CD8-positive, alpha-beta memory T cell (primary cell): ENCODE results near the gene GDPD5. TPM values are rescaled to one million over a fixed set of nuclear protein-coding genes. Genes with fewer than 3 reads are reported as not detected.

ENCODE experiments used
- CTCF ChIA-PET: fragments of 350-600 bp; sonication (Branson Sonifier 250); formaldehyde crosslinking; loops from one replicate; lab custom pipeline; 2021; ENCODE audit warnings: antibody characterized with exemption; lab: Charles Lee
- POLR2A ChIA-PET: fragments of 350-600 bp; sonication (Branson Sonifier 250); formaldehyde crosslinking; loops from one replicate; lab custom pipeline; 2021; ENCODE audit warnings: antibody characterized with exemption; lab: Charles Lee
- DNase-seq, 5 donors: peaks; one replicate each; pipeline versions ENCODE4 v3.0.0 to v3.0.0-alpha.2; 2020 to 2022; ENCODE audit warnings: mixed read lengths in 1 of 5
- H3K27ac ChIP-seq: one replicate; pipeline ENCODE4 v1.7.0; 2013; ENCODE audit warnings: low read depth, mild to moderate bottlenecking, low read length, moderate library complexity
- H3K27me3 ChIP-seq: 2 replicates; pipeline ENCODE4 v1.7.0; 2013; ENCODE audit warnings: low read length, mild to moderate bottlenecking; ENCODE audit not compliant: insufficient read depth, poor library complexity, severe bottlenecking
- H3K36me3 ChIP-seq: 2 replicates; pipeline ENCODE4 v1.7.0; 2013; ENCODE audit warnings: mild to moderate bottlenecking, low read length, moderate library complexity; ENCODE audit not compliant: insufficient read depth
- H3K4me1 ChIP-seq: 2 replicates; pipeline ENCODE4 v1.7.0; 2013; ENCODE audit warnings: mild to moderate bottlenecking, low read length, moderate library complexity; ENCODE audit not compliant: insufficient read depth
- H3K4me3 ChIP-seq: 2 replicates; pipeline ENCODE4 v1.7.0; 2013; ENCODE audit warnings: mild to moderate bottlenecking, low read length
- H3K9me3 ChIP-seq: 2 replicates; pipeline ENCODE4 v1.7.0; 2013; ENCODE audit warnings: mild to moderate bottlenecking, low read length
- H3K27ac Mint-ChIP-seq, 8 donors: one replicate each; pipeline ENCODE4 v1.8.0; 2020 to 2021; ENCODE audit warnings: mixed read lengths in 8 of 8, mild to moderate bottlenecking in 6 of 8, inconsistent platforms in 3 of 8, moderate library complexity in 3 of 8
- H3K27me3 Mint-ChIP-seq, 2 donors: one replicate each; pipeline ENCODE4 v1.8.0; 2020 to 2021; ENCODE audit warnings: mixed read lengths in 2 of 2, mild to moderate bottlenecking in 1 of 2, moderate library complexity in 1 of 2
- H3K36me3 Mint-ChIP-seq, 3 donors: one replicate each; pipeline ENCODE4 v1.8.0; 2020 to 2021; ENCODE audit warnings: mixed read lengths in 3 of 3, inconsistent platforms in 1 of 3, mild to moderate bottlenecking in 1 of 3
- H3K4me1 Mint-ChIP-seq, 3 donors: one replicate each; pipeline ENCODE4 v1.8.0; 2020 to 2021; ENCODE audit warnings: mixed read lengths in 3 of 3, inconsistent platforms in 1 of 3, mild to moderate bottlenecking in 1 of 3
- H3K4me3 Mint-ChIP-seq, 7 donors: one replicate each; pipeline ENCODE4 v1.8.0; 2020 to 2021; ENCODE audit warnings: mixed read lengths in 7 of 7, mild to moderate bottlenecking in 6 of 7, moderate library complexity in 4 of 7, inconsistent platforms in 2 of 7
- H3K9me3 Mint-ChIP-seq, 5 donors: one replicate each; pipeline ENCODE4 v1.8.0; 2020 to 2022; ENCODE audit warnings: mixed read lengths in 5 of 5, mild to moderate bottlenecking in 3 of 5, moderate library complexity in 2 of 5, inconsistent platforms in 1 of 5
- polyA plus RNA-seq: library from polyadenylated mRNA; unstranded; fragments of 300-500 nt; fragmentation: Illumina TruSeq; gene quantifications from one replicate; pipeline ENCODE4 v1.2.3, GENCODE V29; 2021
- total RNA-seq, 2 experiments: library from RNA; stranded (reverse); gene quantifications; one replicate each; pipeline ENCODE4 v1.2.3, GENCODE V29; 2021

Gene GDPD5
- total and polyA plus RNA-seq, 3 experiments from 2014 or later: 8.9 to 10.4 (median 9.1) TPM

DNA sequence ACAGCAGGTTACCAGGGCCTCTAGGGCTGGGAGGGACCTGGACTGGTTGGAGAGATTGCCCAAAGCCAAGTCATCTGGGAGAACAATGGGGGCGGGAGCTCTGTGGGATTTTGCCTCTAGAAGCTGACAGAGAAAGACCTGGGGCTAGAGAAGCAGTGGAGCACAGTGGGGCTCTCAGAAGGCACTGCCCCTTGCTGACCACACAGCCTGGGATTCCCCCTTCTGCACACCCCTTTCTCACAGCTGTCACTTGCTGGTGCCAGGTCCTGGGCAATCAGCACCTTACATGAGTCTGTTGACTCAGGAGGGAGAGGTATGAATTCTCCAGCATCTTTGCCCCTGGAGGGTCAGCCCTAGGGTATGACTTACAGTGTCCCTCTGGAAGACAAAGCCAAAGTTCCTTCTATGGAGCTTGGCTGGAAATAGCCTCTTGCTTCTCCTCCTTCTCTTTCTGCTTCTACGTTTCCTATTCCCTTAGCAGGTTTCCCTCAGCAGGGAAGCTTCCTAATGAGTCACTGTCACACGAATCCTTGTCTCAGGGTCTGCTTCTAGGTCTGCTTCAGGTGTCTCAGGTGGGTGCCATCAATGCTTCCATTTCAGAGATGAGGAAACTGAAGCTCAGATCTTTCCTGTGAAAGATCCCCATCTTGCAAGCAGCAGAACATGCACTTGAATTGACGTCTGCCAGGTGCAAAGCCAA is 27.0 kb downstream of the GDPD5 start:
- H3K36me3 ChIP-seq: no peaks in the 10 kb centered on the region
- peaks cover 3 to 26% (median 10%) of the 10 kb centered on the region in 3 donors for H3K4me1 Mint-ChIP-seq
- peak overlapping the region in 3 of 8 donors; percentile 18 to 35 (median 20) for H3K27ac Mint-ChIP-seq
- H3K27me3 Mint-ChIP-seq: peaks cover 0 to 2% of the 10 kb centered on the region in 2 donors
- no peak for DNase-seq
- H3K27me3 ChIP-seq: no peaks in the 10 kb centered on the region
- no peak overlapping the region for H3K27ac ChIP-seq
- H3K4me1 ChIP-seq: no peaks in the 10 kb centered on the region
- no peaks in the 10 kb centered on the region for H3K9me3 ChIP-seq
- no peaks in the 10 kb centered on the region for H3K9me3 Mint-ChIP-seq
- no peak overlapping the region for H3K4me3 Mint-ChIP-seq
- POLR2A ChIA-PET: no interaction called here
- CTCF ChIA-PET: interaction anchor here (1.6 kb wide), 1 partner anchor 33 kb away, joined by 4 read pairs; no protein-coding TSS in a partner anchor
- no peak overlapping the region for H3K4me3 ChIP-seq
- peaks cover 0 to 3% (median 0%) of the 10 kb centered on the region in 3 donors for H3K36me3 Mint-ChIP-seq

DNA sequence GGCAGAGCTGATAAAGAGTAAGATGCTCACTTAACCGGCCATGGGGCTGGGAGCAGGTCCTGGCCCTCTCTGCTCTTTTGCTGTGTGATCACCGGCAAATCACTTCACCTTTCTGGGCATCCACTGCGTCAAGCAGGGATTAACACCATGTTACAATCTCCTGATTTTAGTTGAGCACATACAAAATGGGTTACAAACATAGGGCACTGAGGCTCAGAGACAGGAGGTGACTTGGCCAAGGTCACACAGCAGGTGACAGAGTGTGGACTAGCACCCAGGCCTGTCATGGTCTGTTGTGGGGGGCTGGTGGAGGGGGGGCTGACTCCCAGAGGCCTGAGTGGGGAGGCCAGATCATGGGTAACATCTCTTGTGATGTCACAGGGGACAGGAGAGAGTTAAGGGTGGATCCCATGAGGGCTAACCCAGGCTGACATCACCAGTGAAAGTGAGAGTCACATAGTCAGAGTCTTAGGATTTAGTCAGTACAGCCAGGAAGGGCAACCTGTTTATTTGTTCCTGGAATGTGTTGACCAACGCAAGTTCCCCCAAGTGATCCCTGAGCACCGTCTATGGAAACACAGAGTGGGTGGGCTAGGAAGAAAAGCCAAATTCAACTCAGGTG is 27.8 kb downstream of the GDPD5 start:
- no peak overlapping the region for H3K4me3 ChIP-seq
- H3K27ac Mint-ChIP-seq: peak overlapping the region in 4 of 8 donors; percentile 63 to 94 (median 78)
- H3K36me3 Mint-ChIP-seq: peaks cover 0 to 3% (median 0%) of the 10 kb centered on the region in 3 donors
- CTCF ChIA-PET: no interaction called here
- no peaks in the 10 kb centered on the region for H3K27me3 ChIP-seq
- no peaks in the 10 kb centered on the region for H3K36me3 ChIP-seq
- no peaks in the 10 kb centered on the region for H3K9me3 ChIP-seq
- no peak overlapping the region for H3K4me3 Mint-ChIP-seq
- H3K4me1 Mint-ChIP-seq: peaks cover 4 to 35% (median 10%) of the 10 kb centered on the region in 3 donors
- H3K27ac ChIP-seq: no peak overlapping the region
- POLR2A ChIA-PET: no interaction called here
- peaks cover 0 to 2% of the 10 kb centered on the region in 2 donors for H3K27me3 Mint-ChIP-seq
- no peaks in the 10 kb centered on the region for H3K9me3 Mint-ChIP-seq
- no peak for DNase-seq
- no peaks in the 10 kb centered on the region for H3K4me1 ChIP-seq

DNA sequence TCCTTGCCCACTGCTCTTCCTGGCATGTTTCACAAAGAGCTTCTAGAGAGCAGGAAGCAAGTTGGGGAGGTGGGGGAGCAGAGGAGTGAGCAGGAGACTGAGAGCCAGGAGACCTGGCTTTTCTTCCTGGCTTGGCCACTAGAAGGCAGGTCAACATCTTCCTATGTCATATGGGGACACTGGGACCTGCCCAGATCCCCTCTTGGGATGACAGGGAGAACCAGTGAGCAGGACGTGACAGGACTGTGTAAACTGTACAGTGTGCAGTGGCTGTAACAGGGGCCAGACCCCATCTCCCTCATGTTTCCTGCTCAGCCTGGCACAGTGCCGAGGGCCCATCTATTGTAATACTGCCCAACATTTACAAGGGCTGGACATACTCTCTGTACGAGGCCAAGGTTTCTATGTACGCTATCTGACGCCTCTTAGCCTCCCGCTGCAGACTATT is 29.4 kb downstream of the GDPD5 start:
- H3K27me3 ChIP-seq: no peaks in the 10 kb centered on the region
- H3K9me3 ChIP-seq: no peaks in the 10 kb centered on the region
- no peak overlapping the region for H3K4me3 Mint-ChIP-seq
- H3K36me3 ChIP-seq: no peaks in the 10 kb centered on the region
- CTCF ChIA-PET: no interaction called here
- peak overlapping the region in 1 of 8 donors; percentile 21 for H3K27ac Mint-ChIP-seq
- no peak overlapping the region for H3K27ac ChIP-seq
- H3K4me1 ChIP-seq: peaks cover 15% of the 10 kb centered on the region
- DNase-seq: no peak
- peaks cover 18 to 43% (median 19%) of the 10 kb centered on the region in 3 donors for H3K4me1 Mint-ChIP-seq
- H3K36me3 Mint-ChIP-seq: no peaks in the 10 kb centered on the region
- no peaks in the 10 kb centered on the region for H3K9me3 Mint-ChIP-seq
- H3K27me3 Mint-ChIP-seq: peaks cover 0 to 2% of the 10 kb centered on the region in 2 donors
- POLR2A ChIA-PET: no interaction called here
- no peak overlapping the region for H3K4me3 ChIP-seq

DNA sequence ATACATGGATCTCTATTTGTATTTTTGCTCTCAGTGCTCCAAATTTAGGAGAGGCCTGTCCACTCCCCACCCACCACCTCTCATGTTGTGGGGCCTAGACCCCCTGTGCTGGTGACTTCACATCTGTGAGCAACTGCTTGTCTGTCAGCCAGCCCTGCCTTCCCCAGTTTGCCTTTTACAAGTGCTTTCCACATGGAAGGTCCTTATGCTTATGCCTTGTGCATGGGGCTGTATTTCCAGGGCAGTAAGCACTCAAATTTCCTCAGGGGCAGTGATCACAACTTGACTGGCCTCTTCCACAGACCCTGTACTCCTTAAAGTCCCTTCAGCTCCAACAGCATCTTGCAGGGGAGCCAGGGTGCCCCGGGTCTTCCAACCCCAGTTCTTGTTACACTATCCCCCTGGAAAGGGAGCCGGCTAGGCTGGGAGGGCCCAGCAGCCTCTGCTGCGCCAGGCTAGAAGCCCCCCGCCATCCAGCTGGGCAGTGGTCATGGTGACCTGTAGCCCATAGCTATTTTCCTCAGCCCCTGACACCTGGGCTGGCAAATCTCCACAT is 29.9 kb downstream of the GDPD5 start:
- H3K4me3 ChIP-seq: no peak overlapping the region
- no peaks in the 10 kb centered on the region for H3K9me3 Mint-ChIP-seq
- H3K4me1 Mint-ChIP-seq: peaks cover 20 to 44% (median 22%) of the 10 kb centered on the region in 3 donors
- no peak overlapping the region for H3K27ac ChIP-seq
- no peaks in the 10 kb centered on the region for H3K36me3 ChIP-seq
- H3K27me3 Mint-ChIP-seq: peaks cover 0 to 2% of the 10 kb centered on the region in 2 donors
- no peaks in the 10 kb centered on the region for H3K36me3 Mint-ChIP-seq
- ChIA-PET CTCF (no interaction called here), POLR2A (no interaction called here)
- no peak overlapping the region for H3K4me3 Mint-ChIP-seq
- no peak for DNase-seq
- peaks cover 15% of the 10 kb centered on the region for H3K4me1 ChIP-seq
- no peaks in the 10 kb centered on the region for H3K9me3 ChIP-seq
- H3K27me3 ChIP-seq: no peaks in the 10 kb centered on the region
- peak overlapping the region in 2 of 8 donors; percentile 21 to 62 for H3K27ac Mint-ChIP-seq

DNA sequence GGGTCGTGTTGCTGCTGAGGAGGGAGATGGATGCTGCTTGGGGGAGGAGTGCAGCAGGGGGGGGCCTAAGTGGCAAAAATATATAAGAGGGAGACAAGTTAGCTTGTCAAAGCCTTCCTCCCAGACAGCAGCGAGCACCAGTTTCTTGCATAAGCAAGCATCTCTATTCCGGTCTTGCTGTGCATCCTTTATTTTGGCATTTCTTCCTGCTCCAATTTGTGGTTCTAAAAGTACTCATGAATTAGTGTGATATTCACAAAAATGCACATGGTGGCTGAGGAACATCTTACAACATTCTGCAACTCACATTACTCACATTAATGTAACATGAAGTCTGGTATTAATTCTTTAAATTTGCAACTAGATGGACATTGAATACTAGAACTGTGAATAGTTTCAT is 32.1 kb downstream of the GDPD5 start:
- Mint-ChIP-seq H3K4me1 (peaks cover 12 to 31% (median 19%) of the 10 kb centered on the region in 3 donors), H3K9me3 (no peaks in the 10 kb centered on the region), H3K27me3 (no peaks in the 10 kb centered on the region), H3K27ac (peak overlapping the region in 3 of 8 donors; percentile 43 to 88 (median 83)), H3K4me3 (no peak overlapping the region), H3K36me3 (peaks cover 0 to 7% (median 4%) of the 10 kb centered on the region in 3 donors)
- no peak overlapping the region for H3K27ac ChIP-seq
- H3K27me3 ChIP-seq: no peaks in the 10 kb centered on the region
- no peak for DNase-seq
- H3K9me3 ChIP-seq: no peaks in the 10 kb centered on the region
- no peak overlapping the region for H3K4me3 ChIP-seq
- CTCF ChIA-PET: no interaction called here
- H3K36me3 ChIP-seq: no peaks in the 10 kb centered on the region
- H3K4me1 ChIP-seq: peaks cover 15% of the 10 kb centered on the region
- POLR2A ChIA-PET: no interaction called here

DNA sequence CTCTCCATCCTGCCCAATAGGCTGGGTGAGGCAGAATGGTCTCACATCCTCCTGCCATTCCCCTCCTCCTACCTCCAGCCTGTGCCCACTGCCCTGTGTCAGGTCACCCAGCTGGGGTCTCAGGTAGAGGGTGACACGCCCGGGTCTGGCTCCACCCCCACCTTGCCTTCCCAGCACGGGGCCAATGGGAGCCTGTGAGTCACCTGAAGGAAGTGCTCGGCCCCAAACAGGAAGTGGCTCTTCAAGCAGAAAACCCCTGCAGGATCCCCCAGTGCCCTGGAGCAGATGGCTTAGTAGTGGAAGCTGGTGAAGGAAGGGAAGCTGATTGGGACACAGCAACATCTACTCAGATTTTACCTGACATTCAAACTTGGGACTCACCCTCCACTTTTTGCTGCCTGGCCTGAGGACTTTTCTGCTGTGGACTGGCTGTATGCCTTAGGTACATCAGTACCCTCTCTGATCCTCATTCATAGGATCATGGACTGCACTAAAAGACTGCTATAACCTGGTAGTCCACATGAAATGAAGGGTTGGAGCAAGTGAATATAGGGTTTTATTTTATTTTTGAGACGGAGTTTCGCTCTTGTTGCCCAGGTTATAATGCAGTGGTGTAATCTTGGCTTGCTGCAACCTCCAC is 33.4 kb downstream of the GDPD5 start:
- DNase-seq: peak; percentile 20 to 68 (median 30)
- H3K4me1 ChIP-seq: peaks cover 15% of the 10 kb centered on the region
- ChIA-PET CTCF (interaction anchor here (1.2 to 1.3 kb wide), 2 partner anchors 27 to 41 kb away, joined by 3 read pairs; no protein-coding TSS in a partner anchor), POLR2A (no interaction called here)
- no peaks in the 10 kb centered on the region for H3K9me3 ChIP-seq
- Mint-ChIP-seq H3K36me3 (peaks cover 0 to 7% (median 4%) of the 10 kb centered on the region in 3 donors), H3K9me3 (no peaks in the 10 kb centered on the region), H3K4me1 (peaks cover 11 to 31% (median 19%) of the 10 kb centered on the region in 3 donors), H3K27ac (peak overlapping the region; percentile 15 to 88 (median 69)), H3K4me3 (peak overlapping the region in 4 of 7 donors; percentile 44 to 72 (median 54)), H3K27me3 (no peaks in the 10 kb centered on the region)
- H3K4me3 ChIP-seq: peak overlapping the region; percentile 27
- H3K27me3 ChIP-seq: no peaks in the 10 kb centered on the region
- H3K36me3 ChIP-seq: no peaks in the 10 kb centered on the region
- no peak overlapping the region for H3K27ac ChIP-seq

DNA sequence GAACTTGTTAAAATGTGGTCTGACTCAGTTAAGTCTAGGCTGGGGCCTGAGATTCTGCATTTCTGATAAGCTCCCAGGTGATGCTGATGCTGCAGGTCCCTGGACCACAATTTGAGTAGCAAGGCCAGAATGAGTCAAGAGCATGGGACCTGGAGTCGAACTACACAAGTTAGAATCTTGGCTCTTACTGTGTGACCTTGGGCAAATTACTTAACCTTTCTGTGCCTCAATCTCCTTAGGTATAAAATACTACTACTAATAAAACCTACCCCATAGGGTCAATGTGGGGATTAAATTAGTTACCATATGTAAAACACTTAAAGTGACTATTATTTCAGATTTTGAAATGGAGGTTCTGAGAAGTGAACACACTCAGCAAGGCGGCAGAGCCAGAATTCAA is 34.3 kb downstream of the GDPD5 start:
- DNase-seq: no peak
- H3K4me3 ChIP-seq: no peak overlapping the region
- Mint-ChIP-seq H3K27ac (no peak overlapping the region), H3K27me3 (no peaks in the 10 kb centered on the region), H3K36me3 (peaks cover 0 to 7% (median 4%) of the 10 kb centered on the region in 3 donors), H3K9me3 (no peaks in the 10 kb centered on the region), H3K4me3 (peak overlapping the region in 1 of 7 donors; percentile 56), H3K4me1 (peaks cover 12 to 31% (median 19%) of the 10 kb centered on the region in 3 donors)
- no peak overlapping the region for H3K27ac ChIP-seq
- POLR2A ChIA-PET: no interaction called here
- CTCF ChIA-PET: interaction anchor here (1.1 to 1.3 kb wide), 3 partner anchors 28 to 42 kb away, joined by 3 read pairs; no protein-coding TSS in a partner anchor
- H3K9me3 ChIP-seq: no peaks in the 10 kb centered on the region
- H3K27me3 ChIP-seq: no peaks in the 10 kb centered on the region
- H3K36me3 ChIP-seq: no peaks in the 10 kb centered on the region
- H3K4me1 ChIP-seq: peaks cover 15% of the 10 kb centered on the region
